Activated CD8-positive, alpha-beta memory T cell treated with anti-CD3 and anti-CD28 coated beads, Interleukin-2, amount 50 U/mL, for 1 hour (primary cell): ENCODE data around the gene KRTAP6-2.

Source experiments
- DNase-seq: peaks from one replicate; pipeline ENCODE4 v3.0.0-alpha.2; 2020; ENCODE audit errors: extremely low read depth

The KRTAP6-2 gene, protein sequence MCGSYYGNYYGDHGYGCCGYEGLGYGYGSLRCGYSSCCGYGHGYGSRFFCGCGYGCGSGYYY

GRCh38 chr21:30598802-30599201, at the start of gene KRTAP6-2:
TSS of gene KRTAP6-2 (minus strand) at chr21:30598902. CDS start at chr21:30598874, 28 bp downstream.
- DNase-seq, result no peak

DNA sequence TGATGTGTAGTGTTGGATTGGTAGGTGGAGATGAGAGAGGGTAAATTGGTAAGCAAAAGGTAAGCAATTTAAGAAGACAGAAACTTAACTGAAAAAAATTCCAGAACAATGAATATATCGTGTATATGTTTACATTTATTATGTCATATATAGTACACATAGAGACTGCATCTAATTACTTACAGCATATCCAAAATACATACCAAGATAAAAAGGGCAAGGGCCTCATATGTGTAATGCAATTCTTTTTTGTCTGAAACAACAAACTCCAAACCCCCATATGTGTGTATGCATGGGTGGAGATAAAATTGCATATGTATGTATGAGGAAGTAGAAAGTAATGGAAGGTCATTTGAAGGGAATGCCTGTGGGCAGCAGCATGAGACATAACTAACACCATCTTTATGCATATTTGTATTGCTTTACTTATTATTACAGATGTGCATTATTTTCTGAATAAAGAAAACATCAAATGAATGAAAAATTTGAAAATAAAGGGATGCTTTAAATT, 48.3 kb upstream of the KRTAP6-2 start:
- no peak for DNase-seq

DNA sequence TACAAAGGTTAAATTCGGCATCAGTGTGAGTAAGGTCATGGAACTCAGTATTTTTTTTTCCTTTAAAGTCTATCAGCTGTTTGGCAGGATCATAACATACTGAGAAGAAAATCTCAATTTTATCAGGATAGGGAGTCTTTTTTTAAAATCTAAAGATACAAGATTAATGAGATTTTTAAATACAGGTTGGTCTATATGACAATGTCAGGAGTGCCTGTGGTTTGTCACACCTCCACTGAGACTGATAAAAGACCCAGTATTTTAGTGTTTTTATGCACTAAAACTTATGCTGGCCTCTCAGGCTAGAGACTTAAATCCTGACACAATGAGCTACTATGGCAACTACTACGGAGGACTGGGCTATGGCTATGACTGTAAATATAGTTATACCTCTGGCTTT, 43.9 kb upstream of the KRTAP6-2 start, which contains the start of gene KRTAP20-3:
Gene KRTAP20-3 (plus strand): TSS at position 301 of the 400 bp plus-strand sequence.
- no peak for DNase-seq

- DNase-seq, result no peak
These were observed 40.0 kb upstream of the KRTAP6-2 start for GRCh38 chr21:30638686-30639085.

DNA sequence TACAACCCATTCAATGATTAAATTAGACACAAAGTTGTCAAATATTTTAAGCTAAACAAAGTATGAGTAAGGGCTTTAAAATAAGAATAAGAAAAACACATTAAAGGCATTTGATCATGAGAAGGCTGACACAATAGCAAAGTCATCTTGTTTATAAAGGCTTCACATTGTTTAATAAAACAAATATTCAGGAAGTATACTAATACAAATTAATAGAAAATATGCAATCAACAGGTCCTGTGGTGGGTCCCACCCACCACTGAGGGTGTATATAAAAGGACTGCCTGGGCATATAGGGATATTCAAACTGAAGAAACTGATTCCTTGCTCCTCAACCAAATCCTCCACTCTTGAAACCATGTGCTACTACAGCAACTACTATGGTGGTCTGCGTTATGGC, 36.2 kb upstream of the KRTAP6-2 start, which contains the start of gene KRTAP20-2:
Gene KRTAP20-2 (plus strand): TSS at position 301 of the 400 bp plus-strand sequence. CDS start 58 bp downstream, at position 359.
- DNase-seq, result no peak

- DNase-seq, result no peak
These were observed 30.5 kb upstream of the KRTAP6-2 start for GRCh38 chr21:30629200-30629599.

DNA sequence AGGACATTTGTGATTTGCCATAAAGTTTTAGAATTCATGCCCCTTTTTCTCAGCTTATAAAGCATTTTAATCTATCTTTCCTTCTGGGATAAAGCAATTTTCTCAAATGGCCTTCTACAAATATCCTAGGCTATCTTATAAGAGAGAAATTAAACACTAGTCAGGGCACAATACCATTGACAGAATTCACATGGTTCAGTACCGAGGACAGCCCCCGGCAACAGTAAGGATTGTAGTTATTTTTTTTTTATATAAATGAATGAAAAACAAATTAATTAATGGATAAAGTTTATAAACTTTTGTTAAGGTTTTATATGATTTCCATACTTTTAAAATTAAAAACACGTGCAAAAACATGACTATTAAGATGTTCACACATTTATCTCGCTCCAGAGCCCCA, 29.4 kb upstream of the KRTAP6-2 start:
- no peak for DNase-seq

GRCh38 chr21:30625449-30626165, 26.9 kb upstream of the KRTAP6-2 start:
- DNase-seq, result no peak

DNA sequence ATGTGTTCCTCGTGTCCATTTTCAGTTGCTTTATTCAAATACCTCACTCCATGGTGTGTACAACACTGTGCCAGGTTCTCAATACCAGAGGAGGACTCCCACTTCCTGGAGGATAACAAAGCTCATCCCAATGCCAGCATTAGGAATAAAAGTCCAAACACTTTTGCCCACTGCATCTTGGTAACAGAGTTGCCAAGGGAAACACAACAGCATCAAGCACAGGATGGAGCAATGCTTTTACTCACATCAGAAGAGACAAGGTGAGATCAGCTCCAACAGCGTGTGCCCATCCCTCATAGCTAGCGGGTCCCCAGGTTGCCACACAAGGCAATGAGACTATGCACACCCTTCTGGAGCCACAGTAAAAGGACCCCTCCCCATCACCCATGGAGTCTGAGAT, 24.7 kb upstream of the KRTAP6-2 start:
- no peak for DNase-seq

DNA sequence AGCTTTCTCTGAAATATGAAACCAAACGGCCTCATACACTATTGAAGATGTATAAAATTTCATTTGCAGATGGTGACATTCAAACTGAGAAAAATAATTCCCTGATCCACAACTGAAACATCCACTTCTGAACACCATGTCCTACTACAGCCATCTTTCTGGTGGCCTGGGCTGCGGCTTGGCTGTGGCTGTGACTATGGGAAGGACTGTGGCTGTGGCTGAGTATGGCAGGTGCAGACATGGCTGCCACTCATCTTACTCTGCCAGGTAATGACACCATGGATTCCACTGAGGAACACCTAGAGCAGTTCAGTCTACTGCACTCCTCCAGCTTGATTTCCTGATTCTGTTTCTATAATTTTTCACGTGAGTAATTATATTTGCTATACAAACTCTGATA, 21.8 kb upstream of the KRTAP6-2 start, which contains the start of gene KRTAP20-4:
Gene KRTAP20-4 (plus strand): TSS at position 106 of the 400 bp plus-strand sequence.
- DNase-seq, result no peak

DNA sequence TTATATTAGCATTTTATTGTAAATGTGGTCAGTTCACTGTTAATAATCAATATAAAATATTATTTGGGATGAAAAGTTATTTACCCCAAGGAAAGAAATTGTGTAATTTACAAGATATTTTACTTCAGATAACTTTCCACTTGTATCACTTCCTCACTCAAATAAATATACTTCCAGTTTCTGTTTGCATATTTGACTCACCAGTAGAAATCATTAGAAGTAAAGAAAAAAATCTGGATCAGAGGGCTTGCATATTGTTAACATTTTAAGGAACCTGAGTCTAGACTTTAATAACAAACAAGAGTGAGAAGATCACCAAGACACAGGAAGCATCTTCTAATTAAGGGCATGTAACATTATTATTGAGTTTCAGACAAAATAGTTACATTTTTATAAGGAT, 21.4 kb upstream of the KRTAP6-2 start:
- no peak for DNase-seq

DNA sequence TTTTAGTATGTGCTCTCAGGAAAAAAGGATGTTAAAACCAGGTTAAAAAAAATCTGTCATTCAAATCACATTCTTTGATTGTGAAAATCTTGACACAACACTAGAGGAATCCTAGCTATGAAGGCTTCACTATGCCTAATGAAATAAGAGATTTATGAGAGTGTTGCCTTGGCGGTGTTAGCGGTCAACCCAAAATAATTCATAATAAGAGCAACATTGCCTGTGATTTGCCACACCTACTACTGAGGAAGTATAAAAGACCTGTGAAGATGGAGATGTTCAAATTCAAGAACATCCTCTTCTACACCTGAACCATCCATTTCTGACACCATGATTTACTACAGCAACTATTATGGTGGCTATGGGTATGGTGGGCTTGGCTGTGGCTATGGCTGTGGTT, 17.4 kb upstream of the KRTAP6-2 start, which contains the start of gene KRTAP20-1:
Gene KRTAP20-1 (plus strand): TSS at position 301 of the 400 bp plus-strand sequence. CDS start 30 bp downstream, at position 331.
- no peak for DNase-seq

GRCh38 chr21:30615199-30615598, 16.5 kb upstream of the KRTAP6-2 start:
- no peak for DNase-seq

GRCh38 chr21:30613836-30614235, 15.1 kb upstream of the KRTAP6-2 start, which contains the start of gene KRTAP6-1:
TSS of gene KRTAP6-1 (minus strand) at chr21:30613930. CDS start at chr21:30613904, 26 bp downstream.
- no peak for DNase-seq

- DNase-seq, result no peak
These were observed 13.4 kb upstream of the KRTAP6-2 start for GRCh38 chr21:30612132-30612531.

DNA sequence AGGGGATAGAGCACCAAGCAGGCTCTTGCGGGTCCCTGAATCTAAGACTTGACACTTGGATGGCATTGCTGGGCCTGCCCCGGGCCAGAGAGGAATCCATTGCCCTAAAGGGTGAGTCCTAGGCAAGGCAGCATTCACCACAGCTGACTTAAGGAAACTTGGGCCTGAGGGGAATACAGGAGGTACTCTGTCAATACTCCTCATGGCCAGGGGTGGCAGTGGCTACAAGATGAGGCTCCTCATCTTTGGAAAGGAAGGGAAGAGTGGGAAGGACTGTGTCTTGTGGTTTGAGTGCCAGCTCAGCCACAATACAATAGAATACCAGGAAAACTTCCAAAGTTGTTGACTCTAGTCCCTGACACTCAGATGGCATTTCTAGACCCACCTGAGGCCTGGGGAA, 7.3 kb upstream of the KRTAP6-2 start:
- DNase-seq, result no peak

DNA sequence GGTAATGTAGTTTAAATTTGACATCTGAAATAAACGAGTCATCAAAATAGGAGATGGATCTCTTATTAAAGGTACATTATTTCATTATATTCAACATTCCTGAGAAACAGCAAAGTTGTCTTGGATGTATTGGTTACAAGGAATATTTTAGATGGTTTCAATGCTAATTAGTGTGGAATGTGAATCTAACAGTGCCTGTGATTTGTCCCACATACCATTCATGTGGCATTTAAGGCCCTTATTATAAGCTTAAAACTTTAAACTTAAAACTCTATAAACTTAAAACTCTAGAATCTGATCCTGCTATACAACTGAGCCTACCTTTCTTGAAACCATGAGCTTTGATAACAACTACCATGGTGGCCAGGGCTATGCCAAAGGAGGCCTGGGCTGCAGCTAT, 2.1 kb upstream of the KRTAP6-2 start, which contains the start of gene KRTAP22-1:
Gene KRTAP22-1 (plus strand): TSS at position 301 of the 400 bp plus-strand sequence.
- DNase-seq, result no peak

GRCh38 chr21:30592140-30592539, 6.6 kb downstream of the KRTAP6-2 start, which contains the start of gene KRTAP6-3:
TSS of gene KRTAP6-3 (plus strand) at chr21:30592440. CDS start at chr21:30592446, 6 bp downstream.
- DNase-seq, result no peak

DNA sequence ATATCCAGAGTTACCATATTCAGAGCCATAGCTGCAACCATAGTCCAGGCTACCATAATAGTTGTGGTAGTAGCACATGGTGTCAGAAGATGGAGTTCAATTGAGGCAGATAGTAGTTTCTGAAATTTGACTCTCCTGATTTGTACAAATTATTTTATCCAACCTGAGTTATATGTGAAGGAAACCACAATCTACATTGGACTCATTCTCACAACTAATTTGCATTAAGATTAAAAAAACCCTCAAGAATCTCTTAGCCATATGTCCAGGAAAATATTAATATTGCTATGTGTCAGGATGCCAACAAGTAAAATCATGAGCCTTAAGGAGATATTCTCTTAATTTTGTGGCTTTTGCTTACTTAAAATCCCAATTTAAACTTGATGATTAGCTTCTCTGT, 8.4 kb downstream of the KRTAP6-2 start, which contains the start of gene KRTAP22-2:
Gene KRTAP22-2 (minus strand): TSS at position 101 of the 400 bp plus-strand sequence.
- DNase-seq, result no peak

- no peak for DNase-seq
These were observed 15.8 kb downstream of the KRTAP6-2 start for GRCh38 chr21:30582870-30583269.

DNA sequence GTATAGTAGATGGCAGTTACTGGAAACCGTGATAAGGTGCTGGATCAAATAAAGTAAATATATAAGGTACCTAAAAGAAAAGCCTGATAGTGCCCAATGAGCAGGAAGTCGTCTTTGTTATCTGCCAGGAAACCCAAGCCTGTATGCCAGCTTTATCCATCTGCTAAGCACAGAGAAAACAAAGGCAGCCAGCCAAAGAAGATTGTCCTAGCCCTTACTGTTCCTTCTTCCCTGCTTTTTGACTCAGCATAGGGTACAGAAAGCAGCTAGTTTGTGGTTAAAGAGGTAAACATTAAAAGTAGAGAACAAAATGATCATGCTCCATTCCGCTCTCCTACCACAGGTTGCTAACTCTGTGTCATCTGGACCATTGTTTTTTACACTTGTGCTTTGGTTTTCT, 18.6 kb downstream of the KRTAP6-2 start:
- DNase-seq, result no peak

DNA sequence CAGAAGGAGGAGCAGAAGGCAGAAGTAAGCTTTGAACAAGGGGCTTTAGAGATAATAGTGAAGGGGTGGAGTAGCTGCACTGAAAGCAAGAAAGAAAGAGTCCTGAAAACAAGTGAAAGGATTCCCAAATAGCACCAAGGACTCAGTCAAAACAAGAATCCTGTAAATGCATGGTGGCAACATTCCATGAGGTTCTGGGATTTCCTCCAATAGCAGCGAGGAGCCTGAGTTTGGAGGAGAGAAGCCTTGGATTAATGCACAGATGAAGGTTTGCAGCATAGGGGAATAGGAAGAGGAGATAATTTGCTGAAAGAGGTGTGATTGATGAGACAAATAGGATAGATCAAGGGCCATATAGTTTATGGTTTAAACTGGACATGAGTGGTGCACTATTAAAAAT, 19.4 kb downstream of the KRTAP6-2 start:
- DNase-seq, result no peak

DNA sequence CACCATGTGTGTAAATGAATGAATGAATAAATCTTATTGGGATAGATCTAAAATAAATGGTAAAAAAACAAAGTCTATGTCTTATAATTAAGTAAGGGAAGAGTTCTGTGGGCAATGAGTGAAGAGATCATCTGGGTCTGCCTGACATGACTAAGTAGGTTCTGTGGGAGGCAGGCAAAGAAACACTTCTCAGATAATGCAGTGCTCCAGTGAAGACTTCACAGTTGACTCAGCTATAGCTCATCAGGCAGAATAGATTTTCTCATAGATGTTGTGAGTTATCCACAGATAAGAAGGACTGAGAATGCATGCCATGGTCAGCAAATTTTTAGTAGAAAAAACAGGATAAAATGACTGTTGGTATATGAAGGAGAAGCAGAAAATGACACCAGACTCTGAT, 20.9 kb downstream of the KRTAP6-2 start:
- no peak for DNase-seq
